CD14-positive monocyte (primary cell): ENCODE data around the gene FGFR2. TPM values are rescaled to one million over a fixed set of nuclear protein-coding genes. Genes with fewer than 3 reads are reported as not detected.

Experiments used
- DNase-seq, 3 donors: peaks; one replicate each; pipeline ENCODE4 v3.0.0-alpha.2; 2011 to 2022
- H2AFZ ChIP-seq: 2 replicates; pipeline ENCODE4 v1.6.0; 2012; ENCODE audit warnings: mild to moderate bottlenecking, low read depth, low read length, inconsistent platforms; ENCODE audit not compliant: insufficient read depth, poor library complexity, severe bottlenecking
- H3K27ac ChIP-seq, 2 donors: 1 replicate in 1 of 2; 2 replicates in 1 of 2; pipeline ENCODE4 v1.5.1; 2012 to 2013; ENCODE audit warnings: low read length in 2 of 2, control low read depth in 1 of 2, inconsistent platforms in 1 of 2, low read depth in 1 of 2, mild to moderate bottlenecking in 1 of 2
- H3K27me3 ChIP-seq, 2 donors: one replicate each; pipeline versions ENCODE4 v1.6.0 to v1.6.1; 2011 to 2013; ENCODE audit warnings: low read length in 2 of 2; ENCODE audit not compliant: control insufficient read depth in 2 of 2, insufficient read depth in 2 of 2
- H3K36me3 ChIP-seq, 2 donors: replicated peaks in 1 of 2; 1 replicate in 1 of 2; 2 replicates in 1 of 2; pipeline versions ENCODE4 v1.5.1 to v1.6.1; 2012 to 2013; ENCODE audit warnings: low read length in 2 of 2, control low read depth in 1 of 2, inconsistent platforms in 1 of 2, mild to moderate bottlenecking in 1 of 2; ENCODE audit not compliant: insufficient read depth in 2 of 2, control insufficient read depth in 1 of 2
- H3K4me1 ChIP-seq, 2 donors: 1 replicate in 1 of 2; 2 replicates in 1 of 2; pipeline versions ENCODE4 v1.5.1 to v1.6.1; 2012 to 2013; ENCODE audit warnings: low read length in 2 of 2, control low read depth in 1 of 2, inconsistent platforms in 1 of 2, mild to moderate bottlenecking in 1 of 2, moderate library complexity in 1 of 2; ENCODE audit not compliant: insufficient read depth in 2 of 2, control insufficient read depth in 1 of 2
- H3K4me2 ChIP-seq: replicated peaks from 2 replicates; pipeline ENCODE3; 2012; ENCODE audit warnings: low read length, moderate library complexity, mild to moderate bottlenecking; ENCODE audit not compliant: poor library complexity, severe bottlenecking; ENCODE audit errors: extremely low read depth
- H3K4me3 ChIP-seq, 3 experiments: fragments of 200-600 bp in 1 of 3; sonication (generic) in 1 of 3; replicated peaks in 1 of 3; 1 replicate in 2 of 3; 2 replicates in 1 of 3; pipeline ENCODE4 v1.5.1; 2011 to 2013; ENCODE audit warnings: low read length in 3 of 3, mild to moderate bottlenecking in 3 of 3, control low read depth in 2 of 3, low read depth in 2 of 3, inconsistent platforms in 1 of 3, moderate library complexity in 1 of 3
- H3K79me2 ChIP-seq: 2 replicates; pipeline ENCODE4 v1.6.0; 2012; ENCODE audit warnings: mild to moderate bottlenecking, control low read depth, inconsistent platforms, low read length, moderate library complexity; ENCODE audit not compliant: insufficient read depth
- H3K9ac ChIP-seq: 2 replicates; pipeline ENCODE4 v1.6.0; 2017; ENCODE audit warnings: low read length, mild to moderate bottlenecking; ENCODE audit not compliant: insufficient read depth, poor library complexity, severe bottlenecking
- H3K9me3 ChIP-seq, 2 donors: replicated peaks in 1 of 2; 1 replicate in 1 of 2; 2 replicates in 1 of 2; pipeline versions ENCODE4 v1.5.1 to v1.6.1; 2012 to 2013; ENCODE audit warnings: low read length in 2 of 2, control low read depth in 1 of 2; ENCODE audit not compliant: control insufficient read depth in 1 of 2, insufficient read depth in 1 of 2
- H4K20me1 ChIP-seq: 2 replicates; pipeline ENCODE4 v1.6.0; 2012; ENCODE audit warnings: mild to moderate bottlenecking, low read length, control low read depth, moderate library complexity; ENCODE audit not compliant: insufficient read depth
- H3K27ac Mint-ChIP-seq, 7 donors: one replicate each; pipeline ENCODE4 v1.8.0; 2020; ENCODE audit warnings: mild to moderate bottlenecking in 7 of 7, mixed read lengths in 7 of 7, moderate library complexity in 6 of 7, inconsistent platforms in 2 of 7
- H3K27me3 Mint-ChIP-seq, 3 donors: one replicate each; pipeline ENCODE4 v1.8.0; 2021 to 2022; ENCODE audit warnings: low read depth in 3 of 3, mild to moderate bottlenecking in 3 of 3, mixed read lengths in 3 of 3, moderate library complexity in 3 of 3, inconsistent platforms in 1 of 3
- H3K36me3 Mint-ChIP-seq, 2 donors: one replicate each; pipeline ENCODE4 v1.8.0; 2020; ENCODE audit warnings: mixed read lengths in 2 of 2, inconsistent platforms in 1 of 2, mild to moderate bottlenecking in 1 of 2
- H3K4me1 Mint-ChIP-seq: one replicate; pipeline ENCODE4 v1.8.0; 2020; ENCODE audit warnings: mild to moderate bottlenecking, mixed read lengths
- H3K4me3 Mint-ChIP-seq, 2 donors: one replicate each; pipeline ENCODE4 v1.8.0; 2020; ENCODE audit warnings: mild to moderate bottlenecking in 2 of 2, mixed read lengths in 2 of 2, moderate library complexity in 1 of 2
- H3K9me3 Mint-ChIP-seq, 7 donors: one replicate each; pipeline ENCODE4 v1.8.0; 2020 to 2022; ENCODE audit warnings: mixed read lengths in 7 of 7, mild to moderate bottlenecking in 6 of 7, moderate library complexity in 6 of 7, inconsistent platforms in 2 of 7
- CTCF ChIP-seq: fragments of 200-600 bp; IDR thresholded peaks from one replicate; pipeline ENCODE4 v1.8.0; 2022; ENCODE audit warnings: antibody characterized with exemption, mild to moderate bottlenecking
- WGBS: methylation state at CpG from one replicate; pipeline ENCODE4 v1.1.5; 2013; ENCODE audit warnings: missing lambda C conversion rate; ENCODE audit not compliant: insufficient coverage; 5-methylcytosine and 5-hydroxymethylcytosine counted together
- intact Hi-C, 2 donors: fragments of 100-400 bp; cut with micrococcal nuclease; formaldehyde crosslinking; loops; one replicate each; pipeline versions ENCODE4 v1.15.0 to v1.15.1; 2023
- polyA plus RNA-seq, 3 donors: library from polyadenylated mRNA; depleted of rRNA in 1 of 3; unstranded in 2 of 3; stranded (reverse) in 1 of 3; fragments of 300-500 nt in 2 of 3; fragments of >200 nt in 1 of 3; fragmentation: Illumina TruSeq in 2 of 3; gene quantifications; 1 replicate in 2 of 3; 2 replicates in 1 of 3; pipeline ENCODE4 v1.2.3, GENCODE V29; 2012 to 2021

FGFR2 gene
- polyA plus RNA-seq, 3 donors: not detected

DNA sequence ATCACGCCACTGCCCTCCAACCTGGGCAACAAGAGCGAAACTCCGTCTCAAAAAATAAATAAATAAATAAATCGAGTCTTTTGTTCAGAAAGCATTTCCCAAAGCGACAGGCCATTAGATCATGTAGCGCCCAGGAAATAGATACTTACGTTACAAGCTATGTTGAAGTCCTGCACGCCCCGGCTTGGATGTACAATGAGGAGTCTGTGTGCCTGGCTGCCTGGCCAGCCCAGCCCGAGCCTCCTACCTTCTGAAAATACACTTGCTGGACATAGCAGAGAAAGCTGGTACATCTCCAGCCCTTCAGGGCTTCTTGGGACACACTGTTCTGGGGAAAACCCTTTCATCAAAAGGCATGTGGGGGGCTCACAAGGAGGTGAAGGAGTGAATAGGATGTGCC is 22.1 kb downstream of the FGFR2 start:
- no peak overlapping the region for H3K4me3 ChIP-seq
- H3K9ac ChIP-seq: no peak overlapping the region
- H3K27ac ChIP-seq: no peak overlapping the region
- Mint-ChIP-seq H3K36me3 (no peaks in the 10 kb centered on the region), H3K4me1 (no peaks in the 10 kb centered on the region), H3K9me3 (peaks cover 0 to 1% (median 0%) of the 10 kb centered on the region in 7 donors), H3K27me3 (peaks cover 0 to 5% (median 5%) of the 10 kb centered on the region in 3 donors), H3K4me3 (no peak overlapping the region), H3K27ac (no peak overlapping the region)
- TF ChIP-seq CTCF: no peak
- H3K36me3 ChIP-seq: no peaks in the 10 kb centered on the region
- H3K79me2 ChIP-seq: no peaks in the 10 kb centered on the region
- no peak for DNase-seq
- H4K20me1 ChIP-seq: no peaks in the 10 kb centered on the region
- H3K27me3 ChIP-seq: no peaks in the 10 kb centered on the region
- H3K4me2 ChIP-seq: no peak overlapping the region
- H2AFZ ChIP-seq: no peak overlapping the region
- no peaks in the 10 kb centered on the region for H3K4me1 ChIP-seq
- intact Hi-C loops: no loop called here
- H3K9me3 ChIP-seq: no peaks in the 10 kb centered on the region
- 97% methylated on average over 10 of the region's 10 CpGs for WGBS

- DNase-seq: no peak
- Histone ChIP-seq H2AFZ (no peak overlapping the region), H3K4me1 (no peaks in the 10 kb centered on the region), H3K27ac (no peak overlapping the region), H3K4me2 (no peak overlapping the region), H3K4me3 (no peak overlapping the region), H3K27me3 (no peaks in the 10 kb centered on the region), H3K79me2 (no peaks in the 10 kb centered on the region), H3K9ac (no peak overlapping the region), H4K20me1 (no peaks in the 10 kb centered on the region), H3K9me3 (no peaks in the 10 kb centered on the region), H3K36me3 (no peaks in the 10 kb centered on the region)
- Mint-ChIP-seq H3K27ac (peak overlapping the region in 1 of 7 donors; percentile 81), H3K4me1 (no peaks in the 10 kb centered on the region), H3K27me3 (peaks cover 0 to 6% (median 5%) of the 10 kb centered on the region in 3 donors), H3K36me3 (no peaks in the 10 kb centered on the region), H3K4me3 (no peak overlapping the region), H3K9me3 (peaks cover 0 to 4% (median 0%) of the 10 kb centered on the region in 7 donors)
- 93% methylated on average over 2 of the region's 14 CpGs for WGBS
- no peak for TF ChIP-seq CTCF
- intact Hi-C loops: no loop called here
Observed at GRCh38 chr10:121574519-121575166, 23.6 kb downstream of the FGFR2 start.
